Epithelial cell of esophagus (primary cell): ENCODE results near the gene TRIO.

Experiments used
- DNase-seq: peaks from one replicate; pipeline ENCODE4 v3.0.0; 2010; ENCODE audit warnings: low read depth
- H3K4me3 ChIP-seq: 2 replicates; pipeline ENCODE4 v1.5.1; 2011; ENCODE audit warnings: mild to moderate bottlenecking, low read length, control low read depth
- TF ChIP-seq, protein P1 (sequence below): IDR thresholded peaks from 2 replicates; pipeline ENCODE4 v1.5.1; 2011; ENCODE audit warnings: low read depth, mild to moderate bottlenecking, low read length, control low read depth, inconsistent platforms; ENCODE audit not compliant: insufficient read depth; ENCODE audit errors: missing control alignments

The TRIO gene

GRCh38 chr5:14195588-14195987 is 52.4 kb downstream of the TRIO start:
- H3K4me3 ChIP-seq = no peak overlapping the region
- DNase-seq = no peak
- TF ChIP-seq, protein P1, sequence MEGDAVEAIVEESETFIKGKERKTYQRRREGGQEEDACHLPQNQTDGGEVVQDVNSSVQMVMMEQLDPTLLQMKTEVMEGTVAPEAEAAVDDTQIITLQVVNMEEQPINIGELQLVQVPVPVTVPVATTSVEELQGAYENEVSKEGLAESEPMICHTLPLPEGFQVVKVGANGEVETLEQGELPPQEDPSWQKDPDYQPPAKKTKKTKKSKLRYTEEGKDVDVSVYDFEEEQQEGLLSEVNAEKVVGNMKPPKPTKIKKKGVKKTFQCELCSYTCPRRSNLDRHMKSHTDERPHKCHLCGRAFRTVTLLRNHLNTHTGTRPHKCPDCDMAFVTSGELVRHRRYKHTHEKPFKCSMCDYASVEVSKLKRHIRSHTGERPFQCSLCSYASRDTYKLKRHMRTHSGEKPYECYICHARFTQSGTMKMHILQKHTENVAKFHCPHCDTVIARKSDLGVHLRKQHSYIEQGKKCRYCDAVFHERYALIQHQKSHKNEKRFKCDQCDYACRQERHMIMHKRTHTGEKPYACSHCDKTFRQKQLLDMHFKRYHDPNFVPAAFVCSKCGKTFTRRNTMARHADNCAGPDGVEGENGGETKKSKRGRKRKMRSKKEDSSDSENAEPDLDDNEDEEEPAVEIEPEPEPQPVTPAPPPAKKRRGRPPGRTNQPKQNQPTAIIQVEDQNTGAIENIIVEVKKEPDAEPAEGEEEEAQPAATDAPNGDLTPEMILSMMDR = no peak

GRCh38 chr5:14197056-14197455 is 53.9 kb downstream of the TRIO start:
- H3K4me3 ChIP-seq = no peak overlapping the region
- no peak for DNase-seq
- TF ChIP-seq, protein P1 = no peak

DNA sequence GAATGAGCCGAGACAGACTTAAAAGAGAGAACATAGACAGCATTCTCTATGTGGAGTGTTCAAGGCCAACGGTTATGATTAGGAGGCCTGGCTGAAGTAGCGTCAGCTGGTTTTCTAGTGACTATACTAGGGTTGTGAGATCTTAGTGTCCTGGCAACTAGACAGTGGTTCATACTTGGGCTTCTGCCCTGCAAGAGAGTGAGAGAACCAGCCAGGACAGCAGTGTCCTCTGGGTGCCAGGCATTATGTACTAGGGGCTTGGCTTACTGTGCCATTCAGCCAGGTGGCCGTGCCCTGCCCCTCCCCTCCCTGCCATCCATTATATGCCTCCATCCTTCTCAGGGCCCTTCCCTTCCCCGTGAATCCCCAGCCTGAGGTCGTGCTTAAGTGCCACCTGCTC is 56.8 kb downstream of the TRIO start:
- no peak for DNase-seq
- H3K4me3 ChIP-seq = no peak overlapping the region
- TF ChIP-seq, protein P1 = no peak

- no peak overlapping the region for H3K4me3 ChIP-seq
- TF ChIP-seq, protein P1 = no peak
- no peak for DNase-seq
Observed at GRCh38 chr5:14200312-14200990, 57.3 kb downstream of the TRIO start.

DNA sequence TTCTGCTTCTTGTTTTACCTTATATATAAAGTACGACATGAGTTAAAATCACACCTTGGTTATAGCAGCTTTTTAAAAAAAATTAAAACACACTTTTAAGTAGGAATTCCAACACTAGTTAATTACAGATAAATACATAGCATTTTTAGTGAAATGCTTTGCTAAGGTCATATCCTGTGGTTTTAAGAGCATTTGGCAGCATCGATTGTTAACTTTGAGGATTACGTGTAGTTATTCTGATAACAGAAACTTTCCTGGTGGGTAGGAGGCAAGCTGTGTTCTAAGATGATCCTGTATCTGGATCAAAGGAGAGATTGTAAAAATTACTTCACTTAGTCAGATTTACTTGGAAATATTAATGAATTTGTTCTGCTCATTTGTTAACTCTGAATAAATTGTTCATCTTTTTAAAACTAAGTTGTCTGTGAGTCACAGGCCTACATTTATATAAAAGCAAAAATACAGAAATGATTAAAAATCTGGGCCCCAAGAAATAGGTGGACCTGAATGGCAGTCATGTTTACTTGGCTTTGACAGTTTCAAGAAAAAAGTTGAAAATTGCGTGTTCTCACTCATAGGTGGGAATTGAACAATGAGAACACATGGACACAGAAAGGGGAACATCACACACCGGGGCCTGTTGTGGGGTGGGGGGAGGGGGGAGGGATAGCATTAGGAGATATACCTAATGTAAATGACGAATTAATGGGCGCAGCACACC is 58.3 kb downstream of the TRIO start:
- no peak for DNase-seq
- TF ChIP-seq, protein P1 = no peak
- H3K4me3 ChIP-seq = no peak overlapping the region

GRCh38 chr5:14202462-14202861 is 59.3 kb downstream of the TRIO start:
- DNase-seq = no peak
- TF ChIP-seq, protein P1 = no peak
- no peak overlapping the region for H3K4me3 ChIP-seq
